ENCODE measurements around the gene TTC33.
"Not testable (repeated sequence)": the region's sequence is repeated elsewhere in the genome, so short reads cannot be mapped to it uniquely, and the experiment has no call there.

TTC33 gene

DNA sequence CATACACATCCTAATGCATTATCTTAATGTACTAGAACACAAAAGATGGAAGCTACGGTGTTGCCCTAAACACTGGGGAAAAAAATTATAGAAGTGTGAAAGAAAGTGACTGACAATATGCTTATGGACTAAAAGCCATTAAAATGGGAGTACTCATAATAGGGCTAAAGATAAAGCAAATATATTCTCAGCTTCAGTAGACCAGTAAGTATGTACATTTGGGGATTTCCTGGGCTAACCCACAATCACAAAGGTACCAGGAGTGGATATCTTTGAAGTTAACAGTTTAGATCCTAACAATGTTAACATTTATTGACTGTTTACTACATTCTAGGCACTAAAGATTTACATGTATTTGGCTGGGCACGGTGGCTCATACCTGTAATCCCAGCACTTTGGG is 39.2 kb downstream of the TTC33 start:
- DNase-seq (ENCODE audit: low read depth) = no peak

DNA sequence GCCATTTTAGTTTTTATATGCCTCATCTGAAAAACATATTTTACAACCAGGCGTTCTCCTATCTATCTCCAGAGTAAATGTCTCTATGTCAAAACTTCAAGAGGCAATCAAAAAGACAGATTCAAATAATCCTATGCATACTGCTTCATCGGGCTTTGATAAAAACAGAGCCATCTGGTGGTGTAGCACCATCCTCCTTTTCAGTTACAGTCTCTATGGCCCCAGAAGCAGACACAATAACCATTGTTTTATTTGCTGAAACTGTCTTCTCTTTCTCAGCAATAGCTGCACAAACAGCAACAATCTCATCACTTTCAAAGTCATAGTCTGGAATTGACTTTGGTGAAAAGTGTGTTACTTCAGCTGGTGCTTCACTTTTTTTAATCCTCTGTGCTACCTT is 39.8 kb downstream of the TTC33 start:
- DNase-seq (ENCODE audit: low read depth) = no peak

DNA sequence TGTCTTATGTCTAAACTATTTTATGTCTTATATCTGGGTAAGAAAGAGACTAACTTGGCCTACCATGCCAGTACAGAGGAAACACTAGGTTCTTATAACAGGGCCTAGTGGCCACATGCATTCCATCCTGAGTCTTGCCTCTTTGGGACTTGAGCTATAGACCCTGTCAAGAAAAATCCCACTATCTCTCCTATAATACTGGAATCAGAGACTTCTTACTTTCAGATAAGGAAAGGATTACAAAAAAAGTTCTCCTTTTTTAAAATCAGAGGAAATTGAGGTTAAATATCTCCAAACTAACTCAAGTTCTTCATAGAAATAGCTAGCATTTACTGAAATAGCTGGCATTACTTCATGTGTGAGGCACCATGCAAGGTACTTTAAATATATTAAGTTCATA is 41.8 kb downstream of the TTC33 start:
- no peak for DNase-seq (ENCODE audit: low read depth)

DNA sequence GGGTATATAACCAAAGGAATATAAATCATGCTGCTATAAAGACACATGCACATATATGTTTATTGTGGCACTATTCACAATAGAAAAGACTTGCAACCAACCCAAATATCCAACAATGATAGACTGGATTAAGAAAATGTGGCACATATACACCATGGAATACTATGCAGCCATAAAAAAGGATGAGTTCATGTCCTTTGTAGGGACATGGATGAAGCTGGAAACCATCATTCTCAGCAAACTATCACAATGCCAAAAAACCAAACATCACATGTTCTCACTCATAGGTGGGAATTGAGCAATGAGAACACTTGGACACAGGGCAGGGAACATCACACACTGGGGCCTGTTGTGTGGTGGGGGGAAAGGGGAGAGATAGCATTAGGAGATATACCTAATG is 45.2 kb downstream of the TTC33 start:
- not testable (repeated sequence) for DNase-seq (ENCODE audit: low read depth)

DNA sequence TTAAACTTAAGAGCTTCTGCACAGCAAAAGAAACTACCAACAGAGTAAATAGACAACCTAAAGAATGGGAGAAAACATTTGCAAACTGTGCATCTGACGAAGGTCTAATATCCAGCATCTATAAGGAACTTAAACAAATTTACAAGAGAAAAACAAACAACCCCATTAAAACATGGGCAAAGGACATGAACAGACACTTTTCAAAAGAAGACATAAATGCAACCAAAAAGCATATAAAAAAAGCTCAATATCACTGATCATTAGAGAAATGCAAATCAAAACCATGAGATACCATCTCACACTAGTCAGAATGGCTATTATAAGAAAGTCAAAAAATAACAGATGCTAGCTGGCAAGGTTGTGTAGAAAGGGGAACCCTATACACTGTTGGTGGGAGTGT is 50.3 kb downstream of the TTC33 start:
- DNase-seq (ENCODE audit: low read depth) = not testable (repeated sequence)

DNA sequence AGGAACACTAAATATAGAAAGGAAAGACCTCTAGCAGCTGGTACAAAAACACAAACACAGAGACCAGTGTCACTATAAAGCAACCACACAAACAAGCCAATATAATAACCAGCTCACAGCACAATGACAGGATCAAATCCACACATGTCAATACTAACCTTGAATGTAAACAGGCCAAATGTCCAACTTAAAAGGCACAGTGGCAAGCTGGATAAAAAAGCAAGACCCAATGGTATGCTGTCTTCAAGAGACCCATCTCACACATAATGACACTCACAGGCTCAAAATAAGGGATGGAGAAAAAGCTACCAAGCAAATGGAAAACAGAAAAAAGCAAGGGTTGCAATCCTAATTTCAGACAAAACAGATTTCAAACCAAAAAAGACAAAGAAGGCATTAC is 53.7 kb downstream of the TTC33 start:
- not testable (repeated sequence) for DNase-seq (ENCODE audit: low read depth)

DNA sequence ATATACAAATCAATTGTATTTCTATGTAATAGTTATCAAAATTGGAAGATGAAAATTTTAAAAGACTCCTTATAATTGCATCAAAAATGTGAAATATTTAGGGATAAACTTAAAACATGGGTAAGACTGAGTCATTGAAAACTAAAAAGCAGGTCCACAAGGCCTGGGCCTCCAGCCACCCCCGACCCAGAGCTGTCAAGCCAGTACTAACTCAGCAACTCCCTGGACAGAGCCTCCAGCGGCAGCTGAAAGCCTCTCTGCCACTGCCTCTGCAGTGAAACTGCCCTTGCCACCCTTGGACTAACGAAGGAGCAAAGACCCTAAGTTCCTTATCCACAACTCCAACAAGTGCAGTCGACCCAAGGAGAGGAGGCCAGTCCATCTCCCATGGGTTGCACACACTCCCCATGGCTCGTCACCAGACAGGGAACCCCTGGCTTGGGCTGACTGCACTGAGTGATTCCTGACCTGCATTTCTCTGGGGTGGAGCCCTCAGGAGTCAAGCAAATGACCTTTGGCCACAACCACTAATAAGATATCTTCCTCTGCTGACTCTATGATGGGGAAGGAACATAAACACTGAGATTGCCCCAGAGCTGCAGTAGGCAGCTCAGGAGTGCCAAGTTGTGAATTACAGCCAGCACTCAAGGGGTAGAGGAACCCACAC is 55.5 kb downstream of the TTC33 start:
- no peak for DNase-seq (ENCODE audit: low read depth)

DNA sequence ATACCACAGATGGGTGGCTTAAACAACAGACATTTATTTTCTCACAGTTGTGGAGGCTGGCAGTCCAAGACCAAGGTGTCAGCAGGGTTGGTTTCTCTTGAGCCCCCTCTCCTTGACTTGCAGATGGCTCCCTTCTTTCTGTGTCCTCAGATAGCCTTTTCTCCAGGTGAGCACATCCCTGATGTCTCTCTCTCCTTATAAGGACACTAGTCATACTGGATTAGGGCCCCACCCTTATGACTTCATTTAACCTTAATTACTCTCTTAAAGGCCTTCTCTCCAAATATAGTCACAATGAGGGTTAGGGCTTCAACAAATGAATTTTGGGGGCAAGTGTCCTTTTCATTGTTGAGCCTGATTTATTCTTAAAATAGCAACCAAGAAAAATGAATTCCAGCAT is 61.3 kb downstream of the TTC33 start:
- no peak for DNase-seq (ENCODE audit: low read depth)

DNA sequence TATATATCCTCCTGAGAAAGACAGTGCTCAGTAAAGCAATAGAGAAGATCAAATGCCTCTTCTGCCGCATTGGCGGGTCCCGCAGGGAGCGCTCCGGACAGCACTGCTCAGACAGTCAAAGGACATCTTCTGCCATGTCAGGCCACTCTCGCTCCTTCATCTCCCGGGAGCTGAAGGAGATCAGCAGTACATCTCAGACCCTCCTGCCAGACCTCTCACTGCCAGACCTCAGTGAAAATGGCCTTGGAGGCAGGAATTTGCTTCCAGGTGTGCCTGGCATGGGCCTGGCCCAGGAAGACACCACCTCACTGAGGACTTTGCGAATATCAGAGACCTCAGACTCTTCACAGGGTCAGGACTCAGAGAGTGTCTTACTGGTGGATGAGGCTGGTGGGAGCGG is 63.9 kb downstream of the TTC33 start:
- no peak for DNase-seq (ENCODE audit: low read depth)

DNA sequence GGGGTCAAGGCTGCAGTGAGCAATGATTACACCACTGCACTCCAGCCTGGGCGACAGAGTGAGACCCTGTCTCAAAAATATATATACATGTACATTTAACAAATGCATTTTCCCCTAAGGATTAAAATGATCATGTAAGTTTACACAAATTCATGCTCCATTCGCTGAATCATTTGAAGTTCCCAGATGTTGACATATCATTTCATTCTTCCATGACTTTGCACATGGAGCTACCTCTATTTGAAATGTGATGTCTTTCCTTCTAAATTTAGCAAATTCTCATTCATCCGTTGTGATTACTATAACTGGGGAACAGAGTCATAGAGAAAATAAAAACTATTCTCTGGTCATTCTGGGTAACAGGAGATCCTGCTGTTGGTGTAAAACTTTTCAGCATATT is 65.5 kb downstream of the TTC33 start:
- no peak for DNase-seq (ENCODE audit: low read depth)

DNA sequence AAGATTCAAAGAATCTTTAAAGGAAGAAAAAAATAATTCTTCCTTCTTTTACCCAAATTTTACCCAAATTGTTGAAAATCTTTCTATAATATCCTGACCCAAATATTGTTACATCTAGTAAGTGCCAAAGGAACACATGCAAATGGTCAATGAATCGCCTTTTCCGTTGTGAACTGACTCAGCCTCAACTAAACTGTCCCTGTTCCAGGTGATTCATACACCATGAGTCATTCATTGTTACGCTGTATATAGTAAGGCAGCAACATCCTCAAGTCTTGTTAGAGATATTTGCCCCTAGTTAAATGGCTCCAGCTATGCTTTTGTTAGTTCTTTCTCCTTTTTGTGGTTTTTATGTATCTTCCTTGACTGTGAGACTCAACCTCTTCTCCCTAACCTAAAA is 66.3 kb downstream of the TTC33 start:
- DNase-seq (ENCODE audit: low read depth) = no peak

DNA sequence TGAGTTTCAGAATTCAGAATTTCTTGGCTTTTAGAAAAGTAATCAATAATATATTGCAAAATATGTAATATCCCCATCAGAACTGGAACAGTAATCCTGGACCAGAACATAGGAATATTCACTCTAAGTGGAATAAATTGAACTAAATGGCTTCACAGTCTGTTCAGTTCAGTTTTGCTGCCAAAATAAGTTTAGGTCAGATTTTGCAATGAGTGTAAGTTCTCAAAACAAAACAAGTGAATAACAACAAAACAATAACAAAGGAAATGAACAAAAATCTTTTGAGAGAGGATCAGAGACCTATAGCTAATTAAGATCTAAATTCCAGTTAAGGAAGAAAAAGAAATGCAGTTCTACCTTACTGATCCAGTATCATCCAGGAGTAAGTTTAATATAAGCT is 66.8 kb downstream of the TTC33 start:
- DNase-seq (ENCODE audit: low read depth) = no peak

DNA sequence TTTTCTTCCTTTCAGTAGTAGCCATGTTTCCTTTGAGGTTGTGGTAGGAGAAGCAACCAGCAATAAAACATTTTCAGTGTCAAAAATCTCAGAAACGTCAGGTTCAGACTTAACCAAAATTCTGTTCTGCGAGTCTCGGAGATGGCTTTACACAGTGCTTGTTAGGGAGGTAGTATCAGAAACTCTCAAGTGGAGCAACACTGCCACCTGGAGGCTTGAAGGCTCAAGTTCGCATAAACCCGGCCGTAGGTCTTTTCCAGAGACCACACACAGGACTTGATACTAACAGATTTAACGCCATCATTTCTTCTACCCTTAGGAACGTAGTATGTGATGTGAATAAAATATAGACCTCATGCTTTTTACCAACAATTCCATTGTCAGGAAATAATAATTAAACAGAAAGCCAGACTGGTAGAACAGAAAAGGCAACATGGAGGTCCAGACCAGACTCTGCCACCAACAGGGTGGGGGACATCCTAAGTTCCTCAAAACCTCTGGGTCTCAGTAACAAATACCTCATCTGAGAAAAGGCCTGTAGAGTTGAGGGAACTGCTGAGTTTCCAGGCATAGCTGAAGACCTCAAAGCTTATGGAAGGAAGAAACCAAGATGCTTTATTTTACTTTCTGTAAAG is 67.5 kb downstream of the TTC33 start:
- DNase-seq (ENCODE audit: low read depth) = peak; percentile 79

DNA sequence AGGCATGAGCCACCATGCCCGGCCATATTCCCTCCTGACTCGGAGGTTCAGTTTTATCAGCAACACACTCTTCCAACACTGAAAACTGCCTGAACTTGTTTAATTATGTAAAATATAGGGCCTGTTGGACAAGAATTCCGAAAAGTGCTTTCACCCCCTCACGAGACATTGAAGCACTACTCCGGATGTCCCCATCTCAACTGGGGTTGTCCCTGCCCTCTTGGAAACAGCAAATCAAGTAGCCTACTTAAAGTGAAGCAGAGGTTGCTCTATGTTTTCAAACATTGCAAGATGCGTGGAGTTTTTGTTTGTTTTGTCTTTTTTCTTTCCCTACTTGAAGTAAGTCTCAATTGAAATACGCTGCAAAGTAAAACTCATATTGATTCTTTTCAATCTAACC is 68.4 kb downstream of the TTC33 start:
- DNase-seq (ENCODE audit: low read depth) = no peak

DNA sequence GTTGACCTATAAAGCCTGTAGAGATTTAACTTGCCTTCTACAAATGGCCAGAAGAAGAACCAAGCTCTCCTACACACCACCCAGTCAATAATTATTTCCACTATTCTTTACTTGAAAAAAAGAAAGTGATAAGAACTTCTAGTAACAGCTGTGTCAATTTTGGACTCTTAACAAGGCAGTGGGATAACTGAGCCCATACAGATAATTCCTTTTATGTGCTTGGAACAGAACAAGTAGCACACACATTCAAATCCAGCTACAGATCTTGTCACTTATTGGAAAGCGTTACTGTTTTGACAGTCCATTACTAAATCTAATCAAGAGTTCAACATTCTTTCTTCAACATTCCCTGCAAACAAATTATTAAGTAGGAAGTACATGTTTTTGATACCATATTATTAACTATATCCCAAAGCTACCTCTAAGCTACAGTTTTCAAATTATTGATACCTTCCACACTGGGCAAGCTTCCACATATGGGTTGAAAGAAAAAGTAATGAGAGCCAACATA is 69.7 kb downstream of the TTC33 start:
- no peak for DNase-seq (ENCODE audit: low read depth)

DNA sequence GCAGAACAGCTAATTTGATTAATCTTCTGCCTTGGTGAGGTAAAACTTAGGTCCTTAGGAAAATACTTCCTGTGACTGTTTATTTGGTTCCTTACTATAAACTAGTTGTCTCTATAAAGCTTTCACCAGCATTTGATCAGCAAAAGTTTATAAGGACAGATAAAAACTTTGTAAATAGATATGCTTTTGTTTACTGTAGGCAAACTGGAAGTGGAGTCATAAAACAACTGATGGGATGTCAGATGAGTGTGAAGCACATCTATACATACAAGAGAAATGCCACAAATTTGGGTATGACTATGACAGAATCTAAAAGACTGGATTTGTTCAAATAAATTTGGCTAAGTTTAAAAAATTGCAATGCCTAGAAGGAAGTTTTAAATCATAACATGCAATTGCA is 70.6 kb downstream of the TTC33 start:
- DNase-seq (ENCODE audit: low read depth) = no peak

DNA sequence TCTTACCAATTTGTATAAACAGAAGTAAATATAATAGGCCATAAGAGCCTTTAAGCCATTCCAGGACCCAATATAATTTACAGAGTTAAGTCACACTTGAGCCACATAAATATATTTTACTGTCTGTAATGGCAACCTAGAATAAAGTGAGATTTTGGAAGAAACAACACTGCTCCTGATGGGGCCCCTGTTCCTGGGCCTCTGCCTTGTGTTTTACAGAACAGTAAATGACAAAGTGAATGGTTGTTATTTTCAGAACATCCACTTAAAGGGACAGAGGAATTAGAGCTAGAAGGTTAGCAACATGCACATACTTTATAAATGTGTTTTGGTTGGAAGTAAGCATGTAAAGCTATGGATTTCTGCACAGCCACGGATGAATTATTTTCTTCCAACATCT is 72.5 kb downstream of the TTC33 start:
- DNase-seq (ENCODE audit: low read depth) = no peak

DNA sequence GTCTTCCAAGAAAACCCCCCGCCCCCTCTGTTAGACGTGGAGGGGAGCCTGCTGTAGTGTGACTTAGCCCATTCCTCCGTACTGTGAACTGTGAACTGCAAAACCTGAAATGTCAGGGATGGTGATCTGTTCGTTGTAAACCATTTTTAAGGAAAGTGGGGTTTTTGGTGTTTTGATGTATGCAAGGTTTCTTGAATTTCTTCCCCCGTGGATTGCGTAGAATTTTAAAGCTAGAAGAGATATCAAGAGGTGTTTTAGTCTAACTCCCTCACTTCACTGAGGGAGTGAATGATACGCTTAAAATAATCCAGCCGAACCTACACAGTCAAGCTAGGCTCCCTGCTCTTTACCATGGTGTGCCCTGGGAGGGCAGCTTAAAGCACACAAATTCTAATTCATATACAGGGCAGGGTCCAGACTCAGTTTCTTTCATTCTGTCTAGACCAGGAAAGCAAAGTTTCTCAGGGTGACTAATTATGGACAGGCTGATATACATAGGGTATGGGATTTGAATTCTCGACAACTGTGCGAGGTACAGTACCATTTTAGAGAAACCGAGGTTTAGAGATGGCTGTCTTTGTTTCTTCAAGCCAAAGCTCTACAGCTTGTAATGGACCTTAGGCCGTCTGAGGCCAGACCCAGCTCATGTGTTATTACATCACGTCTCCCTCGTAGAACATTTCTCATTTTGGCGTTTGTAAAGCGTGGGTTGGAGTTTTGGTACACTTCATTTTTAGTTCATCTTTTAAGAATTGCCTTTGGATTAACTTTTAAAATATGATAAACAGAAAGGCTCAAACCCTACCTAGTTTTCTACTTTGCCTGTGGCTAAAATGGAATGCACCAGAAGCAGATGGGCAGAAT is 73.4 kb downstream of the TTC33 start:
- no peak for DNase-seq (ENCODE audit: low read depth)

DNA sequence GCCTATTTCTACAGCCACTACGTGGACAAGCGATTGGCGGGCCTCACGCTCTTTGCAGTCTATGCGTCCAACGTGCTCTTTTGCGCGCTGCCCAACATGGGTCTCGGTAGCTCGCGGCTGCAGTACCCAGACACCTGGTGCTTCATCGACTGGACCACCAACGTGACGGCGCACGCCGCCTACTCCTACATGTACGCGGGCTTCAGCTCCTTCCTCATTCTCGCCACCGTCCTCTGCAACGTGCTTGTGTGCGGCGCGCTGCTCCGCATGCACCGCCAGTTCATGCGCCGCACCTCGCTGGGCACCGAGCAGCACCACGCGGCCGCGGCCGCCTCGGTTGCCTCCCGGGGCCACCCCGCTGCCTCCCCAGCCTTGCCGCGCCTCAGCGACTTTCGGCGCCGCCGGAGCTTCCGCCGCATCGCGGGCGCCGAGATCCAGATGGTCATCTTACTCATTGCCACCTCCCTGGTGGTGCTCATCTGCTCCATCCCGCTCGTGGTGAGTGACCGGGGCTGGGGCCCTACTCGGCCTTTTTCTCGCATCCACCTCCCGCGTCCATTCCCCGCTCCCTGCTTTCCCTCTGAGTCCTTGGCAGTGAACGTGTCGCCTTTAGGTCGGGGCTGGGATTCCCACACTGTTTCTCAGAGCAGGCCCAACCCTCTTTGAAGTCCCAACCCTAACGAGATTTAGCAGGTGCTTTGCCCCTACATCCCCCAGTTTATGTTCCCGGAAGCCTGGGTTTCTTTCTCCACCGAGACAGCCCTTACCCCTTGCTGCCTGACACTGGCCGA is 74.2 kb downstream of the TTC33 start:
- DNase-seq (ENCODE audit: low read depth) = peak; percentile 41

DNA sequence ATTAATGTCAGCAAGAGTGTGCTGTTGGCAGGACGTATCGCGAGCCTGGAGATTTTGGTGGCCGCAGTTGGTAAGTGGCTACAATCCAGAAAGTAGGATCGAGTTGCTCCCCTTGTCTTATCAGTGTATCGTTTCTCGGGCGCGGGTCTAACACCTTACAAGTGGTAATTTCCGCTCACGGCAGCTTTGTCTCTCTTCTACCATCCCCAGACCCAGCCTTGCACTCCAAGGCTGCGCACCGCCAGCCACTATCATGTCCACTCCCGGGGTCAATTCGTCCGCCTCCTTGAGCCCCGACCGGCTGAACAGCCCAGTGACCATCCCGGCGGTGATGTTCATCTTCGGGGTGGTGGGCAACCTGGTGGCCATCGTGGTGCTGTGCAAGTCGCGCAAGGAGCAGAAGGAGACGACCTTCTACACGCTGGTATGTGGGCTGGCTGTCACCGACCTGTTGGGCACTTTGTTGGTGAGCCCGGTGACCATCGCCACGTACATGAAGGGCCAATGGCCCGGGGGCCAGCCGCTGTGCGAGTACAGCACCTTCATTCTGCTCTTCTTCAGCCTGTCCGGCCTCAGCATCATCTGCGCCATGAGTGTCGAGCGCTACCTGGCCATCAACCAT is 74.9 kb downstream of the TTC33 start:
- DNase-seq (ENCODE audit: low read depth) = peak; percentile 38

DNA sequence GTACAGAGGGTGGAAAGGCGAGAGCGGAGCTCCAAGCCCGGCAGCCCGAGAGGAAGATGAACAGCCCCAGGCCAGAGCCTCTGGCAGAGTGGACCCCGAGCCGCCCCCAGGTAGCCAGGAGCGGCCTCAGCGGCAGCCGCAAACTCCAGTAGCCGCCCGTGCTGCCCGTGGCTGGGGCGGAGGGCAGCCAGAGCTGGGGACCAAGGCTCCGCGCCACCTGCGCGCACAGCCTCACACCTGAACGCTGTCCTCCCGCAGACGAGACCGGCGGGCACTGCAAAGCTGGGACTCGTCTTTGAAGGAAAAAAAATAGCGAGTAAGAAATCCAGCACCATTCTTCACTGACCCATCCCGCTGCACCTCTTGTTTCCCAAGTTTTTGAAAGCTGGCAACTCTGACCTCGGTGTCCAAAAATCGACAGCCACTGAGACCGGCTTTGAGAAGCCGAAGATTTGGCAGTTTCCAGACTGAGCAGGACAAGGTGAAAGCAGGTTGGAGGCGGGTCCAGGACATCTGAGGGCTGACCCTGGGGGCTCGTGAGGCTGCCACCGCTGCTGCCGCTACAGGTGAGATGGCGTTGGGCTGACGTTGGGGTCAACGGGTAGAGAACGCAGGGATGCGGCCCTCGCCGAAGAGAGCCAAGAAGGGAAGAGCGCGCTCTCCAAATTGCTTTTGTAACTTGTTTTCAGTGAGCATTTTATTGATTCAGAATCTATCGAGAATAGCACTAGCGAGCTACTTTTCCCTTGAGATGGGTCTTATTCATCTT is 75.7 kb downstream of the TTC33 start, which contains the start of gene PTGER4:
TSS of gene PTGER4 (plus strand) at position 3 of the 769 bp plus-strand sequence. CDS start 1,079 bp downstream, outside the sequence.
- no peak for DNase-seq (ENCODE audit: low read depth)

Measured in activated T-cell treated with anti-CD3 and anti-CD28 coated beads for 48 hours (primary cell).